C4-2B (cell line): Measurements from ENCODE around the gene TAF8.

Experiments
- H3K27ac ChIP-seq: fragments of 450-650 bp; 2 replicates; pipeline ENCODE4 v1.5.1; 2017
- ZFX ChIP-seq: fragments of 450-650 bp; IDR thresholded peaks from 2 replicates; pipeline ENCODE4 v1.6.1; 2017
- TF ChIP-seq, protein P1 (sequence below): fragments of 450-650 bp; conservative IDR thresholded peaks from 2 replicates; pipeline ENCODE4 v1.5.1; 2017; ENCODE audit warnings: mild to moderate bottlenecking

TAF8 gene

DNA sequence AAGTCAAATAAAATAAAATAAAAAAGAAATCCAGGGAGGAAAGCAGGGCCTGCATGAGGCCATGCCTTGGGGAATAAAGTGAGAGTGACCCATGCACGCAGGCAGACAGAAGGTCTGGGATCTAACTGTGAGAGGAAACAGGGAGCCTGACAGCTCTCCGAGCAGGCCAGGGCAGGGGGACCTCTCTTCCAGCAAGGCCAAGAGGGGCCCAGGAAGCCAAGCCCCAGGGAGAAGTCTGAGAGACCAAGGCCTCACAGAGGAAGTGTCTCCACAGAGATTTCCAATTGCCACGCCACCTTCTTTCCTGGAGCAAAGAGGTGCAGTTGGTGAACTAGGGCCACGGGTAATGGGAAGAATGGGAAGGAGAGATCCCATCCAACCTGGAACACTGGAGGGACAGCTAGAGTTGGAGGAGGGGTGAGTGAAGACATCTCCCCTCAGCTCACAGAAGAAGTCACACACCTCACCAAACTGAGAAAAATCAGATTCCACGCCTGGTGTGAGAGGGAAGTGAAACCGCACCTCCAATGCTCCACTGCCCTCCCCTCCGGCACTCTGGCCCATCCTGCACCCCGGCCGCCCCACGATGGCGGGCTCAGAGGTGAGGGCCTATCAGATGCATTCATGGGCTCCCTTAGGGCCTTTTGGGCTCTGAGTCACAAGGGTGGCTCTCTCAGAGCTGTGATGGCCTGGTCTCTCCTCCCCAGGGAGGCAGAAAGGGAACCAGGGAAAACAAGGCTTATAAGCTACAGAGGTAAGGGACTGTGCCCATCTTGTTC lies 25.1 kb upstream of the TAF8 start:
- no peak overlapping the region for H3K27ac ChIP-seq

GRCh38 chr6:42025845-42026243 lies 24.5 kb upstream of the TAF8 start:
- no peak for TF ChIP-seq ZFX
- TF ChIP-seq, protein P1, sequence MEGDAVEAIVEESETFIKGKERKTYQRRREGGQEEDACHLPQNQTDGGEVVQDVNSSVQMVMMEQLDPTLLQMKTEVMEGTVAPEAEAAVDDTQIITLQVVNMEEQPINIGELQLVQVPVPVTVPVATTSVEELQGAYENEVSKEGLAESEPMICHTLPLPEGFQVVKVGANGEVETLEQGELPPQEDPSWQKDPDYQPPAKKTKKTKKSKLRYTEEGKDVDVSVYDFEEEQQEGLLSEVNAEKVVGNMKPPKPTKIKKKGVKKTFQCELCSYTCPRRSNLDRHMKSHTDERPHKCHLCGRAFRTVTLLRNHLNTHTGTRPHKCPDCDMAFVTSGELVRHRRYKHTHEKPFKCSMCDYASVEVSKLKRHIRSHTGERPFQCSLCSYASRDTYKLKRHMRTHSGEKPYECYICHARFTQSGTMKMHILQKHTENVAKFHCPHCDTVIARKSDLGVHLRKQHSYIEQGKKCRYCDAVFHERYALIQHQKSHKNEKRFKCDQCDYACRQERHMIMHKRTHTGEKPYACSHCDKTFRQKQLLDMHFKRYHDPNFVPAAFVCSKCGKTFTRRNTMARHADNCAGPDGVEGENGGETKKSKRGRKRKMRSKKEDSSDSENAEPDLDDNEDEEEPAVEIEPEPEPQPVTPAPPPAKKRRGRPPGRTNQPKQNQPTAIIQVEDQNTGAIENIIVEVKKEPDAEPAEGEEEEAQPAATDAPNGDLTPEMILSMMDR = no peak
- H3K27ac ChIP-seq = no peak overlapping the region

More for the DNA sequence above, 25.1 kb upstream of the TAF8 start:
- no peak for TF ChIP-seq ZFX
- TF ChIP-seq, protein P1 = no peak

- TF ChIP-seq ZFX = no peak
- TF ChIP-seq, protein P1 = no peak
Observed at GRCh38 chr6:42026540-42026939, 23.8 kb upstream of the TAF8 start.

DNA sequence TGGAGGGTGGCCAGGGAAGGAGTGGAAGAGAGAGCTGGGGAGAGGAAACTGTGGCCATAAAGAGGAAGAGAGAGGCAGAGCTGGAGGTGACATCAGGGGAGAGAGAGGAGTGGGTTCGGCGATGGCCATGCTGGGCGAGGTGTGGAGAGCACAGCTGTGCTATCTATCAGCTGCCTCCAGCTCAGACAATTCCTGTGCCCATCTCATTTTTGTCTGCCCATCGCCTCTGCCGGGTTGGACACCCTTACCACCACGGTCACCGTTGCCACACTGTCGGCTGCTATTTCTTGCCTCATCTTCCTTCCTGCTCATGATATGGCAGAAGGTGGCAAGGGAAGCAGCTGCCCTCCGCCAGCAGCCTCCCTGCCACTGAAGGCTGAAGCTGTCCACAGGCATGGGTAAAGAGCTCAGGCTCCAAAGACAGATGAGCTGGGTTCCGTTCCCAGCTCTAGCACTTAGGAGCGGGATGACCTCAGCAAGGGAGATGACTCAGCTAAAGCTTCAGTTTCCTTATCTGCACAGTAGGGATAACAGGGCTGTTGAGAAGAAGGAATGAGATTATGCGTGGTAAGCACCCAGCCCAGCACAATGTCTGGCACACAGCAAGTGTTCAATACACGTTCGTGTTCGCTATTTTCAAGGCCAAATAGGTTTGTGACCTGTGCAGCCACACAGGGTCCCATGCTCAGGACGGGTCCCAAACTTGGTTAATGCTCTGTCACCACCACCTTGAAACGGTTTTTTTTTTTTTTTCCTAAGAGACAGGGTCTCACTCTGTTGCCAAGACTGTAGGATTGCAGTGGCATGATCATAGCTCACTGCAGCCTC lies 21.9 kb upstream of the TAF8 start:
- TF ChIP-seq, protein P1 = no peak
- TF ChIP-seq ZFX = no peak
- no peak overlapping the region for H3K27ac ChIP-seq

More at GRCh38 chr6:42026540-42026939, 23.8 kb upstream of the TAF8 start:
- no peak overlapping the region for H3K27ac ChIP-seq

DNA sequence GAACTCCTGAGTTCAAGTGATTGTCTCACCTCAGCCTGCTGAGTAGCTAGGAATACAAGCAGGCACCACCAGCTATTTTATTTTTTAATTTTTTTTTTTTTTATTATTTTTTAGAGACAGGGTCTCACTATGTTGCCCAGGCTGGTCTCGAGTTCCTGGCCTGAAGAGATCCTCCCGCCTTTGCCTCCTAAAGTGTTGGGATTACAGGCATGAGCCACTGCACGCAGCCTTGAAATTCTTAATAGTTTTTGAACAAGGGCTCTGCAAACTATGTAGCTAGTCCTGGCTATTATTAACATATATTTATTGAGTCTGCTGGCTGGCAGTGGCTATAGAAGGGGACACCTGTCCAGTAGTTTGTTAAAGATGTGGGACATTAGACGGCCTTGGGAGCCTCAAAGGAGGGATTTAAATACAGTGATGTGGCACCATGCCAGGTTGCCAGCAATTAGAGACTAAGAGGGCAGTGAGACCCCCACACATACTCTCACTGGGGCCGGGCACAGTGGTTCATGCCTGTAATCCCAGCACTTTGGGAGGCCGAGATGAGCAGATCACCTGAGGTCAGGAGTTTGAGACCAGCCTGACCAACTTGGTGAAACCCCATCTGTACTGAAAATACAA lies 21.1 kb upstream of the TAF8 start:
- H3K27ac ChIP-seq = no peak overlapping the region
- TF ChIP-seq ZFX = no peak
- TF ChIP-seq, protein P1 = no peak

DNA sequence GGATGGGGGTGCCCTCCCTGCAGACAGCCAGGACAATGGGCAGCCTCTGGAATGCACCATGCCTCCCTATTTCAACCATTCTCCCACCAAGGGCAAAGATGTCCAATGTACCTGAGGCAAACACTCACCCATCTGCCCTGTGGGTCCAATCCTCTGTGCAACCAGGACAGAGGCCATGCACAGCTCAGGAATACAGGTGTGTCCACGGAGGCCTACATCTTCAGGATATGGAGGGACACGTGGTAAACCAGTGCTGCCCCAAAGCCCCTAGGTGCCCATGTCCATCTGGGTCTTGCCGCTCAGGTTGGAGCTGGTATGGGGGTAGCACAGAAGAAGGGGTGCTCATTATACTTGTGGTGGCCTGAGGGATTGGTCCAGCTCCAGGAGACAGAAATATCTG lies 20.4 kb upstream of the TAF8 start:
- H3K27ac ChIP-seq = no peak overlapping the region
- TF ChIP-seq ZFX = no peak
- TF ChIP-seq, protein P1 = no peak
